Sigmoid colon (tissue), 3 donors: Measurements from ENCODE around the gene CISD3.

Experiments
- POLR2A ChIP-seq, 2 donors: fragments of 450-650 bp; IDR thresholded peaks; one replicate each; pipeline ENCODE4 v1.6.1; 2016; ENCODE audit warnings: antibody characterized with exemption in 2 of 2, mild to moderate bottlenecking in 2 of 2, moderate library complexity in 2 of 2
- TF ChIP-seq, protein P1 (sequence below), 4 experiments: fragments of 450-650 bp in 3 of 4; fragments of 200-600 bp in 1 of 4; IDR thresholded peaks; one replicate each; pipeline ENCODE4 v1.5.1; 2016 to 2019; ENCODE audit warnings: antibody characterized with exemption in 4 of 4, mild to moderate bottlenecking in 3 of 4, moderate library complexity in 2 of 4

DNA sequence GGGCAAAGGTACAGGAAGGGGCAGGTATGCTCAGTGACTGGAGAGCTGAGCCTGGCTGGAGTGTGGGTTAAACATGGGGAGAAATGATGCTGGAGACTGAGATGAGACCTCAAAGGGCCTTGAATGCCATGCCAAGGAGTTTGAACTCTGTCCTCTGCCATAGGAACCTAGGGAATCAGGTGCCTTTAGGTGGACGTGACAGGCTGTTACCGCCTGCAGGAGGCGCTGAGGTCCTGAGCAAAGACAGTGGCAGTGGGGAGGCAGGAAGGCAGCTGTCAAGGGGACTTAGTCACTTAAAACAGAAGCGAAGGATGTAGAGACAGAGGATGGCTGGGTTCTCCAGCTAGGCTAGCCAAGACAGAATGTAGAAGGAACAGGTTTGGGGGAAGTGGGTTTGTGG, 31.5 kb downstream of the CISD3 start:
- TF ChIP-seq, protein P1, sequence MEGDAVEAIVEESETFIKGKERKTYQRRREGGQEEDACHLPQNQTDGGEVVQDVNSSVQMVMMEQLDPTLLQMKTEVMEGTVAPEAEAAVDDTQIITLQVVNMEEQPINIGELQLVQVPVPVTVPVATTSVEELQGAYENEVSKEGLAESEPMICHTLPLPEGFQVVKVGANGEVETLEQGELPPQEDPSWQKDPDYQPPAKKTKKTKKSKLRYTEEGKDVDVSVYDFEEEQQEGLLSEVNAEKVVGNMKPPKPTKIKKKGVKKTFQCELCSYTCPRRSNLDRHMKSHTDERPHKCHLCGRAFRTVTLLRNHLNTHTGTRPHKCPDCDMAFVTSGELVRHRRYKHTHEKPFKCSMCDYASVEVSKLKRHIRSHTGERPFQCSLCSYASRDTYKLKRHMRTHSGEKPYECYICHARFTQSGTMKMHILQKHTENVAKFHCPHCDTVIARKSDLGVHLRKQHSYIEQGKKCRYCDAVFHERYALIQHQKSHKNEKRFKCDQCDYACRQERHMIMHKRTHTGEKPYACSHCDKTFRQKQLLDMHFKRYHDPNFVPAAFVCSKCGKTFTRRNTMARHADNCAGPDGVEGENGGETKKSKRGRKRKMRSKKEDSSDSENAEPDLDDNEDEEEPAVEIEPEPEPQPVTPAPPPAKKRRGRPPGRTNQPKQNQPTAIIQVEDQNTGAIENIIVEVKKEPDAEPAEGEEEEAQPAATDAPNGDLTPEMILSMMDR (IDR thresholded peaks at IDR 0.05) = no peak
- no peak for TF ChIP-seq POLR2A (IDR thresholded peaks at IDR 0.05)
